Measurements from ENCODE around the gene ARAP1.

The ARAP1 gene

GRCh38 chr11:72652873-72653630, 99.2 kb downstream of the ARAP1 start:
- no peak for DNase-seq

GRCh38 chr11:72652133-72652532, 100.1 kb downstream of the ARAP1 start:
- DNase-seq, result no peak

- no peak for DNase-seq
Measured at GRCh38 chr11:72649215-72649976, 102.8 kb downstream of the ARAP1 start.

- no peak for DNase-seq
Measured at GRCh38 chr11:72648384-72649136, 103.6 kb downstream of the ARAP1 start.

GRCh38 chr11:72647882-72648281, 104.3 kb downstream of the ARAP1 start:
- DNase-seq, result no peak

- no peak for DNase-seq
Measured at GRCh38 chr11:72646472-72646871, 105.7 kb downstream of the ARAP1 start.

GRCh38 chr11:72646024-72646423, 106.2 kb downstream of the ARAP1 start:
- no peak for DNase-seq

- DNase-seq, result peak; percentile 76
Measured at GRCh38 chr11:72643547-72643946, 108.7 kb downstream of the ARAP1 start.

- DNase-seq, result peak; percentile 73
Measured at GRCh38 chr11:72642884-72643522, 109.2 kb downstream of the ARAP1 start.

GRCh38 chr11:72642043-72642883, 109.9 kb downstream of the ARAP1 start:
- peak; percentile 44 for DNase-seq

GRCh38 chr11:72641522-72642042, 110.6 kb downstream of the ARAP1 start:
- DNase-seq, result no peak

GRCh38 chr11:72639502-72640375, 112.5 kb downstream of the ARAP1 start:
- no peak for DNase-seq

- DNase-seq, result no peak
Measured at GRCh38 chr11:72637926-72638325, 114.3 kb downstream of the ARAP1 start.

GRCh38 chr11:72637198-72637597, 115.0 kb downstream of the ARAP1 start:
- DNase-seq, result no peak

- DNase-seq, result no peak
Measured at GRCh38 chr11:72636376-72636775, 115.8 kb downstream of the ARAP1 start.

- DNase-seq, result no peak
Measured at GRCh38 chr11:72635933-72636332, 116.3 kb downstream of the ARAP1 start.

GRCh38 chr11:72635309-72635915, 116.8 kb downstream of the ARAP1 start:
- DNase-seq, result peak; percentile 32
